HepG2 (cell line): ENCODE measurements around the gene PERP. TPM values are rescaled to one million over a fixed set of nuclear protein-coding genes. Genes with fewer than 3 reads are reported as not detected.

ENCODE experiments used
- HOXA5 ChIP-seq: sonication (generic); formaldehyde crosslinking; IDR thresholded peaks from 2 replicates; pipeline ENCODE4 v1.4.0; 2020; ENCODE audit warnings: missing genetic modification reagents
- RCOR2 ChIP-seq: IDR thresholded peaks from 2 replicates; pipeline ENCODE4 v1.6.1; 2016; ENCODE audit warnings: missing biosample characterization, missing genetic modification reagents
- SMARCE1 ChIP-seq: fragments of 450-650 bp; IDR thresholded peaks from 2 replicates; pipeline ENCODE4 v1.6.1; 2017; ENCODE audit warnings: borderline replicate concordance
- SUZ12 ChIP-seq: fragments of 150-350 bp; IDR thresholded peaks from 2 replicates; pipeline ENCODE4 v1.6.1; 2014; ENCODE audit warnings: low read depth, low read length
- TGIF2 ChIP-seq: IDR thresholded peaks from 2 replicates; pipeline ENCODE4 v1.6.1; 2016; ENCODE audit warnings: control low read depth, missing compliant biosample characterization
- WIZ ChIP-seq: sonication (generic); formaldehyde crosslinking; IDR thresholded peaks from 2 replicates; pipeline ENCODE4 v1.5.1; 2020; ENCODE audit warnings: mild to moderate bottlenecking, missing genetic modification reagents
- XBP1 ChIP-seq: sonication (generic); formaldehyde crosslinking; IDR thresholded peaks from 2 replicates; pipeline ENCODE4 v1.5.0; 2020; ENCODE audit warnings: missing genetic modification reagents
- ZNF264 ChIP-seq: sonication (generic); formaldehyde crosslinking; IDR thresholded peaks from 2 replicates; pipeline ENCODE4 v1.4.0; 2020; ENCODE audit warnings: missing genetic modification reagents
- ZNF282 ChIP-seq: fragments of 450-650 bp; IDR thresholded peaks from 2 replicates; pipeline ENCODE4 v1.6.1; 2018; ENCODE audit not compliant: partially characterized antibody
- ZNF33A ChIP-seq: sonication (generic); formaldehyde crosslinking; IDR thresholded peaks from 2 replicates; pipeline ENCODE4 v1.5.1; 2020; ENCODE audit warnings: missing genetic modification reagents, mild to moderate bottlenecking, moderate library complexity, borderline replicate concordance
- ZNF343 ChIP-seq: sonication (generic); formaldehyde crosslinking; IDR thresholded peaks from 2 replicates; pipeline ENCODE4 v1.4.0; 2020; ENCODE audit warnings: mild to moderate bottlenecking, missing genetic modification reagents
- ZNF510 ChIP-seq: sonication (generic); formaldehyde crosslinking; IDR thresholded peaks from 2 replicates; pipeline ENCODE4 v1.4.0; 2020; ENCODE audit warnings: low read depth, mild to moderate bottlenecking, missing genetic modification reagents
- ZNF543 ChIP-seq: sonication (generic); formaldehyde crosslinking; IDR thresholded peaks from 2 replicates; pipeline ENCODE4 v1.4.0; 2020; ENCODE audit warnings: mild to moderate bottlenecking, missing genetic modification reagents
- ZNF564 ChIP-seq: sonication (generic); formaldehyde crosslinking; IDR thresholded peaks from 2 replicates; pipeline ENCODE4 v1.8.1; 2023; ENCODE audit warnings: mild to moderate bottlenecking, missing genetic modification reagents
- ZNF703 ChIP-seq: sonication (generic); formaldehyde crosslinking; IDR thresholded peaks from 2 replicates; pipeline ENCODE4 v1.5.1; 2020; ENCODE audit warnings: missing genetic modification reagents, mild to moderate bottlenecking, moderate library complexity, borderline replicate concordance
- ZNF891 ChIP-seq: sonication (generic); formaldehyde crosslinking; IDR thresholded peaks from 2 replicates; pipeline ENCODE4 v1.5.0; 2020; ENCODE audit warnings: mild to moderate bottlenecking, missing genetic modification reagents
- polyA plus RNA-seq, 8 experiments: library from polyadenylated mRNA; depleted of rRNA in 3 of 8; stranded (reverse) in 7 of 8; unstranded in 1 of 8; fragments of >200 nt; fragmentation: Illumina TruSeq in 4 of 8; extraction: Trizol in 4 of 8; gene quantifications; 2 replicates each; pipeline versions ENCODE4 v1.2.1 to v1.2.3, GENCODE V29; 2011 to 2016; ENCODE audit warnings: low read depth in 4 of 8, missing spikeins in 1 of 8, mixed read lengths in 1 of 8; ENCODE audit not compliant: insufficient read depth in 1 of 8
- total RNA-seq, 5 experiments: library from RNA; depleted of rRNA; stranded (reverse); fragments of >200 nt; fragmentation: Illumina TruSeq; extraction: Trizol; gene quantifications; 2 replicates each; pipeline ENCODE4 v1.2.3, GENCODE V29; 2016; ENCODE audit warnings: low read depth in 1 of 5
- TF ChIP-seq, protein P1 (sequence below): sonication (generic); formaldehyde crosslinking; IDR thresholded peaks from 2 replicates; pipeline ENCODE4 v1.5.1; 2020; ENCODE audit warnings: missing genetic modification reagents, mild to moderate bottlenecking, borderline replicate concordance
- TF ChIP-seq, protein P2 (sequence below): sonication (generic); formaldehyde crosslinking; IDR thresholded peaks from 2 replicates; pipeline ENCODE4 v1.4.0; 2020; ENCODE audit warnings: mild to moderate bottlenecking, missing genetic modification reagents
- TF ChIP-seq, protein P3 (sequence below): sonication (generic); formaldehyde crosslinking; IDR thresholded peaks from 2 replicates; pipeline ENCODE4 v1.8.0; 2022; ENCODE audit warnings: low read depth, missing genetic modification reagents
- TF ChIP-seq, protein P4 (sequence below): sonication (generic); formaldehyde crosslinking; IDR thresholded peaks from 2 replicates; pipeline ENCODE4 v1.5.0; 2020; ENCODE audit warnings: mild to moderate bottlenecking, missing genetic modification reagents, borderline replicate concordance

Gene PERP
- total and polyA plus RNA-seq, 2 of the 13 experiments (the other 11 are each of a cell fraction or from before 2014, with no cell fraction given), result 26.0 to 53.0 TPM

DNA sequence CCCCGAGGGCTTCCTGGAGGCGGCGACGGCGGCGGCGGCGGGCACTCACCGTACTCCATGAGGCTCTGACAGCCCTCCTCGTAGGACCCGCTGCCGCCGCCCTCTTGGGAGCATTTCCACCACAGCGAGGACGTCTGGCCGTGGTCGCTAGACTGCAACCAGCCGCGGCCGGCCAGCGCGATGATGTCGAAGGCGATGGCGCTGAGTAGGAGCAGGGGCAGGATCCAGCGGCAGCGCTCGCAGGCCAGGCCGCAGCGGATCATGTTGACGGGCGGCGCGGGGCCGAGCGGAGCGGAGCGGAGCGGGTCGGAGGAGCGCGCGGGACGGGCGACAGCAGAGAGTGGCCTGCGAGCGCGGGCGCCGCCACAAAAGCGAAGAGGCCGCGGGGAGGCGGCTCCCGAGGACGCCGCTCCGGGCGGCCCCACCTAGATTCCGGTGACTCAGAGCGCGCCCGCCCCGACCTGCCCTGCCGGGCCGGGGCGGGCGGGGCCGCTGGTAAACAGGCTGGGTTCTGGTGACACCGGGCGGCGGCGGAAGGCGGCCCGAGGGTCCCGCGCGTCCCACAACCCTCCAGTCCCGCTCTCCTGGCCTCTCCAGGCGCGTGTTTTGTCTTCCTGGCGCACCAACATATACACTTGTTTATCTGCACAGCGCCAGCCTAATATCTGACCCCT lies at the start of gene PERP (continued):
- TF ChIP-seq, protein P1, sequence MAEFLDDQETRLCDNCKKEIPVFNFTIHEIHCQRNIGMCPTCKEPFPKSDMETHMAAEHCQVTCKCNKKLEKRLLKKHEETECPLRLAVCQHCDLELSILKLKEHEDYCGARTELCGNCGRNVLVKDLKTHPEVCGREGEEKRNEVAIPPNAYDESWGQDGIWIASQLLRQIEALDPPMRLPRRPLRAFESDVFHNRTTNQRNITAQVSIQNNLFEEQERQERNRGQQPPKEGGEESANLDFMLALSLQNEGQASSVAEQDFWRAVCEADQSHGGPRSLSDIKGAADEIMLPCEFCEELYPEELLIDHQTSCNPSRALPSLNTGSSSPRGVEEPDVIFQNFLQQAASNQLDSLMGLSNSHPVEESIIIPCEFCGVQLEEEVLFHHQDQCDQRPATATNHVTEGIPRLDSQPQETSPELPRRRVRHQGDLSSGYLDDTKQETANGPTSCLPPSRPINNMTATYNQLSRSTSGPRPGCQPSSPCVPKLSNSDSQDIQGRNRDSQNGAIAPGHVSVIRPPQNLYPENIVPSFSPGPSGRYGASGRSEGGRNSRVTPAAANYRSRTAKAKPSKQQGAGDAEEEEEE (CRISPR knock-in tag), result no peak
- TF ChIP-seq SUZ12 (no peak), ZNF264 (CRISPR knock-in tag) (no peak), ZNF543 (CRISPR knock-in tag) (peak; percentile 62; the same call in 1 of the 2 replicates), TGIF2 (CRISPR knock-in tag) (no peak), WIZ (CRISPR knock-in tag) (no peak), HOXA5 (CRISPR knock-in tag) (no peak; the same call in none of the 2 replicates), ZNF891 (CRISPR knock-in tag) (peak; percentile 72; the same call in 1 of the 2 replicates), ZNF564 (CRISPR knock-in tag) (peak; percentile 76; the same call in 1 of the 2 replicates), SMARCE1 (no peak), ZNF33A (CRISPR knock-in tag) (no peak), XBP1 (no peak), ZNF510 (CRISPR knock-in tag) (peak; percentile 62; the same call in 1 of the 2 replicates), ZNF343 (CRISPR knock-in tag) (peak; percentile 93; the same call in 1 of the 2 replicates), ZNF703 (CRISPR knock-in tag) (no peak; the same call in 1 of the 2 replicates), ZNF282 (no peak), RCOR2 (CRISPR knock-in tag) (no peak)
- TF ChIP-seq, protein P2, sequence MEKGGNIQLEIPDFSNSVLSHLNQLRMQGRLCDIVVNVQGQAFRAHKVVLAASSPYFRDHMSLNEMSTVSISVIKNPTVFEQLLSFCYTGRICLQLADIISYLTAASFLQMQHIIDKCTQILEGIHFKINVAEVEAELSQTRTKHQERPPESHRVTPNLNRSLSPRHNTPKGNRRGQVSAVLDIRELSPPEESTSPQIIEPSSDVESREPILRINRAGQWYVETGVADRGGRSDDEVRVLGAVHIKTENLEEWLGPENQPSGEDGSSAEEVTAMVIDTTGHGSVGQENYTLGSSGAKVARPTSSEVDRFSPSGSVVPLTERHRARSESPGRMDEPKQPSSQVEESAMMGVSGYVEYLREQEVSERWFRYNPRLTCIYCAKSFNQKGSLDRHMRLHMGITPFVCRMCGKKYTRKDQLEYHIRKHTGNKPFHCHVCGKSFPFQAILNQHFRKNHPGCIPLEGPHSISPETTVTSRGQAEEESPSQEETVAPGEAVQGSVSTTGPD (CRISPR knock-in tag), result no peak
- TF ChIP-seq, protein P3, sequence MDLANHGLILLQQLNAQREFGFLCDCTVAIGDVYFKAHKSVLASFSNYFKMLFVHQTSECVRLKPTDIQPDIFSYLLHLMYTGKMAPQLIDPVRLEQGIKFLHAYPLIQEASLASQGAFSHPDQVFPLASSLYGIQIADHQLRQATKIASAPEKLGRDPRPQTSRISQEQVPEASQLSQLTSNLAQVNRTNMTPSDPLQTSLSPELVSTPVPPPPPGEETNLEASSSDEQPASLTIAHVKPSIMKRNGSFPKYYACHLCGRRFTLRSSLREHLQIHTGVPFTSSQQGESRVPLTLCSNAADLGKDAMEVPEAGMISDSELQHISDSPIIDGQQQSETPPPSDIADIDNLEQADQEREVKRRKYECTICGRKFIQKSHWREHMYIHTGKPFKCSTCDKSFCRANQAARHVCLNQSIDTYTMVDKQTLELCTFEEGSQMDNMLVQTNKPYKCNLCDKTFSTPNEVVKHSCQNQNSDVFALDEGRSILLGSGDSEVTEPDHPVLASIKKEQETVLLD (CRISPR knock-in tag), result peak; percentile 76; the same call in 1 of the 2 replicates
- TF ChIP-seq, protein P4, sequence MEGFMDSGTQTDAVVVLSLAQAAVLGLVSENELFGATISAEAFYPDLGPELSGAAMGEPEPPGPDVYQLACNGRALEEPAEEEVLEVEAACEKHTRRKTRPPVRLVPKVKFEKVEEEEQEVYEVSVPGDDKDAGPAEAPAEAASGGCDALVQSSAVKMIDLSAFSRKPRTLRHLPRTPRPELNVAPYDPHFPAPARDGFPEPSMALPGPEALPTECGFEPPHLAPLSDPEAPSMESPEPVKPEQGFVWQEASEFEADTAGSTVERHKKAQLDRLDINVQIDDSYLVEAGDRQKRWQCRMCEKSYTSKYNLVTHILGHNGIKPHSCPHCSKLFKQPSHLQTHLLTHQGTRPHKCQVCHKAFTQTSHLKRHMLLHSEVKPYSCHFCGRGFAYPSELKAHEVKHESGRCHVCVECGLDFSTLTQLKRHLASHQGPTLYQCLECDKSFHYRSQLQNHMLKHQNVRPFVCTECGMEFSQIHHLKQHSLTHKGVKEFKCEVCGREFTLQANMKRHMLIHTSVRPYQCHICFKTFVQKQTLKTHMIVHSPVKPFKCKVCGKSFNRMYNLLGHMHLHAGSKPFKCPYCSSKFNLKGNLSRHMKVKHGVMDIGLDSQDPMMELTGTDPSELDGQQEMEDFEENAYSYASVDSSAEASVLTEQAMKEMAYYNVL, result peak; percentile 31
